Breast epithelium (tissue), 4 donors: Measurements from ENCODE around the gene KXD1. TPM values are rescaled to one million over a fixed set of nuclear protein-coding genes. Genes with fewer than 3 reads are reported as not detected.

ENCODE experiments used
- DNase-seq, 2 donors: peaks; one replicate each; pipeline ENCODE4 v3.0.0-alpha.2; 2019; ENCODE audit warnings: low spot score in 2 of 2
- H3K27ac ChIP-seq, 2 donors: fragments of 200-600 bp; sonication (generic) in 1 of 2; one replicate each; pipeline ENCODE4 v1.5.1; 2016 to 2019; ENCODE audit warnings: mild to moderate bottlenecking in 1 of 2
- H3K27me3 ChIP-seq, 2 donors: fragments of 200-600 bp; sonication (generic) in 1 of 2; one replicate each; pipeline versions ENCODE4 v1.5.1 to v1.6.0; 2017 to 2019; ENCODE audit warnings: control low read depth in 1 of 2, mild to moderate bottlenecking in 1 of 2
- H3K36me3 ChIP-seq: fragments of 200-600 bp; one replicate; pipeline ENCODE4 v1.5.1; 2019
- H3K4me1 ChIP-seq, 2 donors: fragments of 200-600 bp; sonication (generic); one replicate each; pipeline ENCODE4 v1.5.1; 2016 to 2019; ENCODE audit warnings: control low read depth in 1 of 2
- H3K4me3 ChIP-seq, 3 donors: fragments of 200-600 bp; sonication (generic); 1 replicate in 2 of 3; 2 replicates in 1 of 3; pipeline ENCODE4 v1.5.1; 2016 to 2019; ENCODE audit warnings: mild to moderate bottlenecking in 3 of 3, moderate library complexity in 2 of 3
- H3K9me3 ChIP-seq, 2 donors: fragments of 200-600 bp; sonication (generic) in 1 of 2; one replicate each; pipeline ENCODE4 v1.5.1; 2016 to 2019; ENCODE audit warnings: control low read depth in 1 of 2
- CTCF ChIP-seq, 3 donors: fragments of 450-650 bp; IDR thresholded peaks; one replicate each; pipeline ENCODE4 v1.5.1; 2016 to 2017; ENCODE audit warnings: antibody characterized with exemption in 3 of 3, mild to moderate bottlenecking in 3 of 3, moderate library complexity in 3 of 3
- POLR2A ChIP-seq: fragments of 450-650 bp; IDR thresholded peaks from one replicate; pipeline ENCODE4 v1.6.1; 2016; ENCODE audit warnings: antibody characterized with exemption, mild to moderate bottlenecking, moderate library complexity
- POLR2AphosphoS5 ChIP-seq, 3 donors: sonication (generic); formaldehyde crosslinking; IDR thresholded peaks; one replicate each; pipeline ENCODE4 v1.6.1; 2017; ENCODE audit warnings: antibody characterized with exemption in 3 of 3
- intact Hi-C: fragments of 100-400 bp; cut with DNase I; formaldehyde crosslinking; loops from one replicate; pipeline ENCODE4 v1.15.1; 2023; ENCODE audit warnings: low total_unique reads
- total RNA-seq, 3 donors: library from RNA; depleted of rRNA; stranded (reverse); fragments of >200 nt; gene quantifications; one replicate each; pipeline ENCODE4 v1.1.0, GENCODE V29; 2016

KXD1 gene
- total RNA-seq, 3 donors from 2014 or later: 92.6 to 140 (median 139) TPM

DNA sequence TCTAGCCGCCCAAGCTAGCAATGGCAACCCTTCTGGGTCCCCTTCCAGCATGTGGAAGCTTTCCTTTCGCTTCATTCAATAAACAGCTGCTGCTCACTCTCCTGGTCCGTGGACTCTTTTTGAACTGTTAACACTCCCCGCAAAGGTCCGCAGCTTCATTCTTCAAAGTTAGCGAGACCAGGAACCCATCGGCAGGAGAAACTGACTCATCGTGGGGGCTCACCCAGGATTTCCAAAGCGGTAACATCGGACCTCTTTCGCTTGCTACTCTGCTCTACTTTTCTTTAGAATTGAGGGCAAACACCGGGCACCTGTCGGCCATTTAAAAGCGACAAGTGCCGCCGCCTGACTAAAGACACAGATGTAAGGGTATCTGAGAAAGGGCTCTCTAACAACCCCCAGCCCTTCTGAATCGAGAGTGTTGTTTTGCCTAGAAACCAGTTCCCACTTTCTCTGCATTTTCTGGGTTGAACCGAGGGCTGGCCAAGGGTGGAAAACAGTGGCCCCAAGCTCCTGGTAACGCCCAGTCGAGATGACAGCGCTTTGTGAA lies 19.8 kb downstream of the KXD1 start:
- H3K36me3 ChIP-seq: peaks cover 7% of the 10 kb centered on the region
- DNase-seq: no peak
- no peaks in the 10 kb centered on the region for H3K9me3 ChIP-seq
- intact Hi-C loops: no loop called here
- peaks cover 10 to 12% of the 10 kb centered on the region in 2 donors for H3K4me1 ChIP-seq
- H3K27ac ChIP-seq: no peak overlapping the region
- TF ChIP-seq CTCF (IDR thresholded peaks at IDR 0.05) (no peak), POLR2AphosphoS5 (IDR thresholded peaks at IDR 0.05) (no peak), POLR2A (no peak)
- H3K4me3 ChIP-seq: no peak overlapping the region
- H3K27me3 ChIP-seq: no peaks in the 10 kb centered on the region

- intact Hi-C loops: no loop called here
- TF ChIP-seq POLR2AphosphoS5 (IDR thresholded peaks at IDR 0.05) (no peak), CTCF (IDR thresholded peaks at IDR 0.05) (no peak), POLR2A (no peak)
- no peaks in the 10 kb centered on the region for H3K4me1 ChIP-seq
- peaks cover 2% of the 10 kb centered on the region for H3K36me3 ChIP-seq
- H3K27me3 ChIP-seq: no peaks in the 10 kb centered on the region
- H3K4me3 ChIP-seq: no peak overlapping the region
- no peaks in the 10 kb centered on the region for H3K9me3 ChIP-seq
- H3K27ac ChIP-seq: no peak overlapping the region
- no peak for DNase-seq
Observed at GRCh38 chr19:18580311-18580710, 22.6 kb downstream of the KXD1 start.

DNA sequence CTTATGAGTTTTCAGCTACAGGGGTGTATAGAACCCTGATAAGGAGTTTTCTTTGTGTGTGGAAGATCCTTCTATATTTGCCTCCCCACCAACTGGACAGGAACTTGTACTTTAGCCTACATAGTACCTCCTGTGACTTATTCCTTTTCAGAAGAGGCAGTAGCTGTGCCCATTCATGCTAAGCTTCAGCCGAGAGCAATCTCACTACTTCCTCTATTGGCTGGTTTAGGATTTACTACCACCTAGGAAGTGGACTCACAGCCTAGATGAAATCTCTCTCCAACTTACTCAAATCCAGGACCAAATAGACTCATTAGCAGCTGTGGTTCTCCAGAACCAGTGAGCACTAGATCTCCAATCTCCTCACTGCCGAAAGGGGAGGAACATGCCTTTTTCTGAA lies 28.6 kb downstream of the KXD1 start:
- intact Hi-C loops: no loop called here
- H3K9me3 ChIP-seq: no peaks in the 10 kb centered on the region
- no peaks in the 10 kb centered on the region for H3K27me3 ChIP-seq
- no peak for DNase-seq
- no peaks in the 10 kb centered on the region for H3K36me3 ChIP-seq
- H3K4me3 ChIP-seq: no peak overlapping the region
- peaks cover 0 to 12% of the 10 kb centered on the region in 2 donors for H3K4me1 ChIP-seq
- no peak for TF ChIP-seq CTCF (IDR thresholded peaks at IDR 0.05)
- TF ChIP-seq POLR2AphosphoS5 (IDR thresholded peaks at IDR 0.05): no peak
- no peak for TF ChIP-seq POLR2A
- no peak overlapping the region for H3K27ac ChIP-seq

GRCh38 chr19:18587561-18587960 lies 29.9 kb downstream of the KXD1 start:
- Histone ChIP-seq H3K27me3 (no peaks in the 10 kb centered on the region), H3K9me3 (no peaks in the 10 kb centered on the region), H3K4me1 (peaks cover 0 to 12% of the 10 kb centered on the region in 2 donors), H3K36me3 (no peaks in the 10 kb centered on the region), H3K4me3 (peak overlapping the region in 1 of 3 donors; percentile 87), H3K27ac (peak overlapping the region in 1 of 2 donors; percentile 92)
- no peak for TF ChIP-seq POLR2A
- TF ChIP-seq CTCF (IDR thresholded peaks at IDR 0.05): no peak
- no peak for TF ChIP-seq POLR2AphosphoS5 (IDR thresholded peaks at IDR 0.05)
- DNase-seq: no peak
- intact Hi-C loops: no loop called here

DNA sequence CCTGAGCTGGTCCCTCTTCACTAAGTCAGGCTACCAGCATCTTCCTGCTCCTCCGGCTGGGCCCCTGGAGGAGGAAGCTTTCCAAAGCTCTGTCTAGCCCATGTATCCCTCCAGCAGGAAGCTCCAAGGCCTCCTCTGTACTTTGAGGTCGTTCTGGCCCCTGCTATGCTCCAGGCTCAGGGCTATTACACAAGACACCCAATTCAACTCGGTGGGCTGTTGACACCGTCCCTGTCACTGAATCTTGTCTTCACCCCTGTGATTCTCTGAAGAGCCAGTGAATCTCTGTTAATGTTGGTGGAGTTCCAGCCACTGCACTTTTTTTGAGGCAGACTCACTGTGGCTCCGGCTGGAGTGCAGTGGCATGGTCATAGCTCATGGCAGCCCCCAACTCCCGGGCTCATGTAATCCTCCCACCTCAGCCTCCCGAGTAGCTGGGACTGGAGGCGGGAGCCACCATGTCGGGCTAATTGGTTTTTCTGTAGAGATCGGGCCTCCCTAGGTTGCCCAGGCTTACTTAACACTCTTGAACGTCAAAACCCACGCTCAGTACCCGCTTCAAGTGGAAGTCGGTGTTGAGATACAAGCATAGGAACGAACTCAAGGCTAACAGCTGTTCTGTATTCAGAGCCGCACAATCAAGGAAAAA lies 30.4 kb downstream of the KXD1 start:
- Histone ChIP-seq H3K4me3 (peak overlapping the region; percentile 64 to 93 (median 87)), H3K4me1 (peaks cover 0 to 12% of the 10 kb centered on the region in 2 donors), H3K27me3 (no peaks in the 10 kb centered on the region), H3K9me3 (no peaks in the 10 kb centered on the region), H3K36me3 (no peaks in the 10 kb centered on the region), H3K27ac (peak overlapping the region; percentile 72 to 92)
- intact Hi-C loops: no loop called here
- TF ChIP-seq POLR2AphosphoS5 (IDR thresholded peaks at IDR 0.05) (no peak), POLR2A (no peak), CTCF (IDR thresholded peaks at IDR 0.05) (no peak)
- no peak for DNase-seq
